Endodermal cell (in vitro differentiated cells): ENCODE data around the gene IFIT1B. TPM values are rescaled to one million over a fixed set of nuclear protein-coding genes. Genes with fewer than 3 reads are reported as not detected.
A peak's percentile ranks its signal among the peaks of the same experiment; 100 is the strongest.

ENCODE experiments used
- DNase-seq: peaks from one replicate; pipeline ENCODE4 v3.0.0-alpha.2; 2017
- H3K27ac ChIP-seq: 2 replicates; pipeline ENCODE4 v1.5.1; 2013; ENCODE audit warnings: mild to moderate bottlenecking, low read depth, low read length, moderate library complexity
- H3K27me3 ChIP-seq: 2 replicates; pipeline ENCODE4 v1.6.1; 2013; ENCODE audit warnings: mild to moderate bottlenecking, low read length, moderate library complexity; ENCODE audit not compliant: insufficient read depth, control insufficient read depth, poor library complexity, severe bottlenecking
- H3K36me3 ChIP-seq: 2 replicates; pipeline ENCODE4 v1.7.0; 2013; ENCODE audit warnings: mild to moderate bottlenecking, low read length, moderate library complexity; ENCODE audit not compliant: control insufficient read depth, insufficient read depth
- H3K4me1 ChIP-seq: one replicate; pipeline ENCODE4 v1.7.0; 2013; ENCODE audit warnings: low read length; ENCODE audit not compliant: control insufficient read depth, insufficient read depth
- H3K4me3 ChIP-seq: 2 replicates; pipeline ENCODE4 v1.5.1; 2013; ENCODE audit warnings: mild to moderate bottlenecking, low read length, moderate library complexity
- H3K9ac ChIP-seq: 2 replicates; pipeline ENCODE4 v1.6.1; 2013; ENCODE audit warnings: mild to moderate bottlenecking, low read length, moderate library complexity; ENCODE audit not compliant: poor library complexity, severe bottlenecking; ENCODE audit errors: extremely low read depth
- H3K9me3 ChIP-seq: 2 replicates; pipeline ENCODE4 v1.6.1; 2013; ENCODE audit warnings: mild to moderate bottlenecking, low read length, moderate library complexity; ENCODE audit not compliant: control insufficient read depth
- H3K27ac Mint-ChIP-seq: 2 replicates; pipeline ENCODE4 v1.8.0; 2020; ENCODE audit warnings: mixed read lengths
- H3K27me3 Mint-ChIP-seq: 2 replicates; pipeline ENCODE4 v1.8.0; 2021; ENCODE audit warnings: mild to moderate bottlenecking, mixed read lengths; ENCODE audit not compliant: insufficient read depth
- H3K36me3 Mint-ChIP-seq: 2 replicates; pipeline ENCODE4 v1.8.0; 2020; ENCODE audit warnings: low read depth, mixed read lengths
- H3K4me1 Mint-ChIP-seq: 2 replicates; pipeline ENCODE4 v1.8.0; 2020; ENCODE audit warnings: mixed read lengths
- H3K4me3 Mint-ChIP-seq: 2 replicates; pipeline ENCODE4 v1.8.0; 2020; ENCODE audit warnings: mild to moderate bottlenecking, moderate library complexity, mixed read lengths
- H3K9me3 Mint-ChIP-seq: 2 replicates; pipeline ENCODE4 v1.8.0; 2020; ENCODE audit warnings: mild to moderate bottlenecking, mixed read lengths
- CTCF ChIP-seq: fragments of 200-600 bp; sonication (generic); conservative IDR thresholded peaks from 2 replicates; pipeline ENCODE4 v1.5.0; 2021; ENCODE audit warnings: antibody characterized with exemption, mild to moderate bottlenecking
- WGBS, 2 experiments: methylation state at CpG; one replicate each; pipeline versions ENCODE4 v1.1.5 to v1.1.7; 2013; ENCODE audit warnings: missing lambda C conversion rate in 2 of 2, mixed read lengths in 1 of 2; ENCODE audit not compliant: insufficient coverage in 1 of 2, insufficient read length in 1 of 2; 5-methylcytosine and 5-hydroxymethylcytosine counted together
- total RNA-seq, 2 donors: library from RNA; stranded (reverse); fragmentation: NEBNext Ultra II Directional in 1 of 2; extraction: Animal tissue kit (Norgen Biotek cat#: 25700) in 1 of 2; gene quantifications; 2 replicates in 1 of 2; 3 replicates in 1 of 2; pipeline ENCODE4 v1.2.1, GENCODE V29; 2021

The IFIT1B gene
- total RNA-seq, 2 donors from 2014 or later: not detected

- no peak for DNase-seq
- no peaks in the 10 kb centered on the region for H3K27me3 ChIP-seq
- H3K27ac Mint-ChIP-seq: no peak overlapping the region
- H3K27me3 Mint-ChIP-seq: no peaks in the 10 kb centered on the region
- H3K4me1 Mint-ChIP-seq: peaks cover 45% of the 10 kb centered on the region
- no peak overlapping the region for H3K4me3 Mint-ChIP-seq
- H3K4me1 ChIP-seq: peaks cover 10% of the 10 kb centered on the region
- H3K36me3 ChIP-seq: no peaks in the 10 kb centered on the region
- 93 to 100% methylated on average over 3 of the region's 4 CpGs for WGBS, 2 experiments
- no peaks in the 10 kb centered on the region for H3K9me3 ChIP-seq
- TF ChIP-seq CTCF: no peak
- H3K36me3 Mint-ChIP-seq: no peaks in the 10 kb centered on the region
- no peak overlapping the region for H3K27ac ChIP-seq
- no peak overlapping the region for H3K9ac ChIP-seq
- no peak overlapping the region for H3K4me3 ChIP-seq
- H3K9me3 Mint-ChIP-seq: no peaks in the 10 kb centered on the region
These were observed 32.4 kb upstream of the IFIT1B start for GRCh38 chr10:89345367-89346000.

- no peak overlapping the region for H3K9ac ChIP-seq
- no peak overlapping the region for H3K4me3 Mint-ChIP-seq
- peak overlapping the region; percentile 14 for H3K27ac ChIP-seq
- no peaks in the 10 kb centered on the region for H3K27me3 ChIP-seq
- no peaks in the 10 kb centered on the region for H3K9me3 ChIP-seq
- H3K4me1 Mint-ChIP-seq: peaks cover 57% of the 10 kb centered on the region
- H3K36me3 ChIP-seq: no peaks in the 10 kb centered on the region
- WGBS, 2 experiments: 72 to 88% methylated on average over 3 to 4 of the region's 4 CpGs
- H3K27me3 Mint-ChIP-seq: no peaks in the 10 kb centered on the region
- TF ChIP-seq CTCF: no peak
- H3K9me3 Mint-ChIP-seq: no peaks in the 10 kb centered on the region
- no peak for DNase-seq
- H3K4me3 ChIP-seq: no peak overlapping the region
- no peaks in the 10 kb centered on the region for H3K36me3 Mint-ChIP-seq
- H3K4me1 ChIP-seq: peaks cover 16% of the 10 kb centered on the region
- no peak overlapping the region for H3K27ac Mint-ChIP-seq
These were observed 31.2 kb upstream of the IFIT1B start for GRCh38 chr10:89346405-89347254.

GRCh38 chr10:89347701-89348457 lies 30.0 kb upstream of the IFIT1B start:
- H3K36me3 Mint-ChIP-seq: no peaks in the 10 kb centered on the region
- DNase-seq: no peak
- H3K27ac Mint-ChIP-seq: peak overlapping the region; percentile 20
- TF ChIP-seq CTCF: no peak
- Histone ChIP-seq H3K27me3 (no peaks in the 10 kb centered on the region), H3K9ac (no peak overlapping the region), H3K27ac (no peak overlapping the region), H3K4me1 (peaks cover 18% of the 10 kb centered on the region), H3K9me3 (no peaks in the 10 kb centered on the region), H3K4me3 (no peak overlapping the region), H3K36me3 (no peaks in the 10 kb centered on the region)
- H3K4me3 Mint-ChIP-seq: no peak overlapping the region
- 90 to 93% methylated on average over 4 to 7 of the region's 7 CpGs for WGBS, 2 experiments
- H3K9me3 Mint-ChIP-seq: no peaks in the 10 kb centered on the region
- no peaks in the 10 kb centered on the region for H3K27me3 Mint-ChIP-seq
- H3K4me1 Mint-ChIP-seq: peaks cover 65% of the 10 kb centered on the region
